ENCODE measurements around the gene NRIP3. TPM values are rescaled to one million over a fixed set of nuclear protein-coding genes. Genes with fewer than 3 reads are reported as not detected.
A peak's percentile ranks its signal among the peaks of the same experiment; 100 is the strongest.

NRIP3 gene
- total RNA-seq, 4 donors from 2014 or later, result 1.8 to 2.9 (median 2.2) TPM

DNA sequence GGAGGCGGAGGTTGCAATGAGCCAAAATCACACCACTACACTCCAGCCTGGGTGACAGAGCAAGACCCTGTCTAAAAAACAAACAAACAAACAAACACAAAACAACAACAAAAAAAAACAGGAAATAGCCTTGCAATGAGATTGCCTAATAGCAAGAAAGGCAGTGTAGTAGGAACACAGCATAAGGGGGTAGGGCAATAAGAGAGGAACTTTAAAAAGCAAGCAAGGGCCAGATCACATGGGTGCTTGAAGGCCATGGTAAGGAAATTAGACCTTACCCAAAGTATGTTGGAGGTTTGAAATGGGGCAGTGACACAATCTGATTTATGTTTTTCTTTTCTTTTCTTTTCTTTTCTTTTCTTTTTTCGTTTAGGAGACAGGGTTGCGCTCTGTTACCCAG is 34.7 kb upstream of the NRIP3 start:
- no peak for ATAC-seq
- H3K27me3 ChIP-seq, result no peaks in the 10 kb centered on the region
- TF ChIP-seq, protein P1, sequence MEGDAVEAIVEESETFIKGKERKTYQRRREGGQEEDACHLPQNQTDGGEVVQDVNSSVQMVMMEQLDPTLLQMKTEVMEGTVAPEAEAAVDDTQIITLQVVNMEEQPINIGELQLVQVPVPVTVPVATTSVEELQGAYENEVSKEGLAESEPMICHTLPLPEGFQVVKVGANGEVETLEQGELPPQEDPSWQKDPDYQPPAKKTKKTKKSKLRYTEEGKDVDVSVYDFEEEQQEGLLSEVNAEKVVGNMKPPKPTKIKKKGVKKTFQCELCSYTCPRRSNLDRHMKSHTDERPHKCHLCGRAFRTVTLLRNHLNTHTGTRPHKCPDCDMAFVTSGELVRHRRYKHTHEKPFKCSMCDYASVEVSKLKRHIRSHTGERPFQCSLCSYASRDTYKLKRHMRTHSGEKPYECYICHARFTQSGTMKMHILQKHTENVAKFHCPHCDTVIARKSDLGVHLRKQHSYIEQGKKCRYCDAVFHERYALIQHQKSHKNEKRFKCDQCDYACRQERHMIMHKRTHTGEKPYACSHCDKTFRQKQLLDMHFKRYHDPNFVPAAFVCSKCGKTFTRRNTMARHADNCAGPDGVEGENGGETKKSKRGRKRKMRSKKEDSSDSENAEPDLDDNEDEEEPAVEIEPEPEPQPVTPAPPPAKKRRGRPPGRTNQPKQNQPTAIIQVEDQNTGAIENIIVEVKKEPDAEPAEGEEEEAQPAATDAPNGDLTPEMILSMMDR (IDR thresholded peaks at IDR 0.05), result no peak
- TF ChIP-seq POLR2A (IDR thresholded peaks at IDR 0.05) (no peak), EP300 (IDR thresholded peaks at IDR 0.05) (no peak), POLR2AphosphoS5 (IDR thresholded peaks at IDR 0.05) (no peak)
- no peak overlapping the region for H3K4me3 ChIP-seq
- no peak overlapping the region for H3K27ac ChIP-seq
- no peaks in the 10 kb centered on the region for H3K36me3 ChIP-seq
- 94 to 100% methylated on average over 3 of the region's 3 CpGs for WGBS, 2 donors (ENCODE audit: low coverage in 1 of 2)
- no peaks in the 10 kb centered on the region for H3K4me1 ChIP-seq
- H3K9me3 ChIP-seq, result no peaks in the 10 kb centered on the region

DNA sequence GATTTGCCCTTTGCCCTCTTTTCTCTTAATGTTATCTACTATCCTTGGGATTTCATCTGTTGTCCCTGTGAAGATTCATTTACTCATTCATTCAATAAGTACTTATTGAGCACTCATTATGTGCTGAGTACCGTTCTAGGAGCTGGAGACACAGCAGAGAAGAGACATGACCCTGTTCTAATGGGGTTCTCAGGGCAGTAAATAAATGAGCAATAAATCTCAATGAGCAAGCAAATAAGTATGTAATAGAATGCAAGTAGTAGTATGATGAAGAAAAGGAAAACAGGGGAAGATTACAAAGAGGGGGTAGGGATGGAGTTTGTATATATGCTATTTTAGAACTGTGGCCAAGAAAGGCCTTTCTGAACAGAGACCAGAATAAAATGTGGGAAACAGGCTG is 34.2 kb upstream of the NRIP3 start:
- 86 to 100% methylated on average over 1 of the region's 1 CpG for WGBS, 2 donors (ENCODE audit: low coverage in 1 of 2)
- no peak for TF ChIP-seq EP300 (IDR thresholded peaks at IDR 0.05)
- no peak for TF ChIP-seq POLR2AphosphoS5 (IDR thresholded peaks at IDR 0.05)
- TF ChIP-seq, protein P1 (IDR thresholded peaks at IDR 0.05), result no peak
- no peak for TF ChIP-seq POLR2A (IDR thresholded peaks at IDR 0.05)
- Histone ChIP-seq H3K27ac (no peak overlapping the region), H3K4me3 (no peak overlapping the region), H3K9me3 (no peaks in the 10 kb centered on the region), H3K36me3 (no peaks in the 10 kb centered on the region), H3K4me1 (no peaks in the 10 kb centered on the region), H3K27me3 (no peaks in the 10 kb centered on the region)
- ATAC-seq, result no peak

DNA sequence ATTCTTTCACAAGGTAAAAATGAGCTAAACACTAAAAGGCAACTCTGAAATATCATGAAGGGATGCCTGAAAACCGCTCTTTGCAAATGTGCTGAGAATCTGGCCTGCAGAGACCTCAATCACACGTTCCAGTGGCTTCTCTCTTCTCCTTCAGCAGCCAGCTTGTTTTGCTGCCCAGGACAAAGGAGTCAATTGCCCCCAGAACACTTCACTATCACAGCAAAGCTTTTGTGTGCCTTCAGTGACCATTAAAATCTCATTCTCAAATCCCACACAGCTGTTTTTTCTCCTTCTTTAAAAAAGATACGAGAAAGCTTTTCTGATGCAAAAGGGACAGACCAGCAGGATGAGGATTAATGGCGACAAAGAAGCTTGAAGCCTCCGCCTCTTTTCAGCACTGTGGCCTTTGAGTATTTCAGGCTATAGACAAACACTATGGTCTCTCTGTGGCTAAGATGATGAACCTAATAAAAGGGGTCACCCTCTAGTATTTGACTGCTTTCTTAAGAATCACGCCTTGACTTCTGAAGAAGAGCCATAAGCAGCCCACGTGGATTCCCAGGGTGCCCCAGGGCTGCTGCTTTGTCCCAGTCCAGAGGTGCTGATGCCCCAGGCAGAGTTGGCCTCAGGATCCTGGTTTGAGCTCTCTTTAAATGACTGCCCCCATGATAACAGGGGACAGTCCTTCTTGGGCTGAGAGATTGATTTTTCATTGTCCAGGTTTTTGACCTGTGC is 33.4 kb upstream of the NRIP3 start:
- Histone ChIP-seq H3K27ac (no peak overlapping the region), H3K4me1 (no peaks in the 10 kb centered on the region), H3K36me3 (no peaks in the 10 kb centered on the region), H3K27me3 (no peaks in the 10 kb centered on the region), H3K9me3 (no peaks in the 10 kb centered on the region), H3K4me3 (no peak overlapping the region)
- WGBS, 2 donors (ENCODE audit: low coverage in 1 of 2), result 91 to 94% methylated on average over 4 to 6 of the region's 7 CpGs
- no peak for ATAC-seq
- TF ChIP-seq POLR2A (IDR thresholded peaks at IDR 0.05), result no peak
- TF ChIP-seq POLR2AphosphoS5 (IDR thresholded peaks at IDR 0.05), result no peak
- TF ChIP-seq, protein P1 (IDR thresholded peaks at IDR 0.05), result no peak
- no peak for TF ChIP-seq EP300 (IDR thresholded peaks at IDR 0.05)

DNA sequence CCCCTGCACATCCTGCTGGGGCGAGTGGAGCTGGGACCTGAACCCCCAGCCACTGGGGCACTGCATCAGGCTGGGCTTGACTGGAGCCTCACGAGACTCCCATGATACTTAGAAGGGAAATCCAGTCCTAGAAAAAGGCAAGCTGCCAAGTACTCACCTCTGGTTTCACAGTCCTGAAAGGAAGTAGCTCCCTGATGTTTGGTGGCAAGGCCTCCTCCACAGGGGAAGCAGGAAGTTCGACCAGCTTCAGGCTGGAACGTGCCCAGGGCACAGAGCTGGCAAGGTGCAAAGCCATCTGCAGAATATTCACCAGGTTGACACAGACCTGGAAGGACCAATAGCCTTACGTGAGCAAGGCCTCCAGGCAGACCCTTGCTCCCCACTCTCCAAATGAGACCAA is 26.8 kb upstream of the NRIP3 start:
- 60% methylated on average over 2 of the region's 5 CpGs; no CpG with 5 or more reads in 1 of the 2 donors for WGBS, 2 donors (ENCODE audit: low coverage in 1 of 2)
- Histone ChIP-seq H3K4me1 (no peaks in the 10 kb centered on the region), H3K4me3 (no peak overlapping the region), H3K27ac (no peak overlapping the region), H3K9me3 (no peaks in the 10 kb centered on the region), H3K36me3 (no peaks in the 10 kb centered on the region), H3K27me3 (no peaks in the 10 kb centered on the region)
- TF ChIP-seq EP300 (IDR thresholded peaks at IDR 0.05), result no peak
- TF ChIP-seq, protein P1 (IDR thresholded peaks at IDR 0.05), result no peak
- TF ChIP-seq POLR2A (IDR thresholded peaks at IDR 0.05), result no peak
- TF ChIP-seq POLR2AphosphoS5 (IDR thresholded peaks at IDR 0.05), result no peak
- peak; percentile 3 for ATAC-seq

DNA sequence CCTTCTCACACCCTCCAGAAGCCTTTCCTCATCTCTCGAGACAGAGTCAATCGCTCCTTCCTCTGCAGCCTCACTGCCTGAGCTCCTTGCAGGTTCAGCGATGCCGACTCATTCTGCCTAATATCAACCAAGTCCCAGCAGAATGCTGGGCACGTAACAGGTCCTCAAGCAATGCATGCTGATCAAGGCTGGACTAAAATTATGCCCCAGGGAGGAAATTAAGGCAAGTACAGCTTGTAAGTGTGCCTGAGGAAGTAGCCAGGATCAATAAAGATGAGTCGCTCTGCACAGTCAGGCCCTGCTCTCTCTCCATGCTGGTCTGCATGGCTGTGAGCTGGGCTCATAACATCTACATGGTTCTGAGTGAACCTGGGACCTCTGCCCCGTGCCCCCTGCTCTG is 25.6 kb upstream of the NRIP3 start:
- Histone ChIP-seq H3K9me3 (no peaks in the 10 kb centered on the region), H3K4me3 (no peak overlapping the region), H3K27ac (no peak overlapping the region), H3K36me3 (no peaks in the 10 kb centered on the region), H3K4me1 (no peaks in the 10 kb centered on the region), H3K27me3 (no peaks in the 10 kb centered on the region)
- ATAC-seq, result no peak
- WGBS, 2 donors (ENCODE audit: low coverage in 1 of 2), result 89 to 96% methylated on average over 4 to 5 of the region's 7 CpGs
- TF ChIP-seq, protein P1 (IDR thresholded peaks at IDR 0.05), result no peak
- TF ChIP-seq POLR2A (IDR thresholded peaks at IDR 0.05) (no peak), POLR2AphosphoS5 (IDR thresholded peaks at IDR 0.05) (no peak), EP300 (IDR thresholded peaks at IDR 0.05) (no peak)
